ENCODE measurements around the gene RMND5A.
A peak's percentile ranks its signal among the peaks of the same experiment; 100 is the strongest.

The RMND5A gene

GRCh38 chr2:86675511-86676015 is 44.5 kb upstream of the RMND5A start:
- Histone ChIP-seq H3F3A (ENCODE audit: insufficient read depth) (no peaks in the 10 kb centered on the region), H3K9me2 (replicated peaks; ENCODE audit: insufficient read depth, low read length) (no peaks in the 10 kb centered on the region), H2AFZ (ENCODE audit: low read depth, low read length, severe bottlenecking) (peak overlapping the region; percentile 20), H4K20me1 (ENCODE audit: low read depth, low read length) (no peaks in the 10 kb centered on the region), H3K27me3 (ENCODE audit: low read length) (no peaks in the 10 kb centered on the region), H3K27ac (ENCODE audit: low read depth, low read length) (no peak overlapping the region), H3K4me3 (ENCODE audit: insufficient read depth, low read length, poor library complexity, severe bottlenecking) (no peak overlapping the region), H3K79me2 (ENCODE audit: insufficient read depth, low read length) (no peaks in the 10 kb centered on the region), H3K9ac (ENCODE audit: low read length) (no peak overlapping the region), H3K9me3 (ENCODE audit: insufficient read depth, low read length) (no peaks in the 10 kb centered on the region), H3K36me3 (ENCODE audit: low read length) (no peaks in the 10 kb centered on the region), H3K4me2 (ENCODE audit: low read depth, low read length, poor library complexity, severe bottlenecking) (no peak overlapping the region)
- TF ChIP-seq CTCF (IDR thresholded peaks at IDR 0.05; ENCODE audit: insufficient read depth, low read length, poor library complexity, severe bottlenecking) (peak; percentile 28), EZH2phosphoT487 (conservative IDR thresholded peaks at IDR 0.05; ENCODE audit: low read length) (no peak)

GRCh38 chr2:86677816-86678215 is 42.3 kb upstream of the RMND5A start:
- H3K4me2 ChIP-seq (ENCODE audit: low read depth, low read length, poor library complexity, severe bottlenecking): no peak overlapping the region
- H3K9ac ChIP-seq (ENCODE audit: low read length): no peak overlapping the region
- H2AFZ ChIP-seq (ENCODE audit: low read depth, low read length, severe bottlenecking): no peak overlapping the region
- no peaks in the 10 kb centered on the region for H3K79me2 ChIP-seq (ENCODE audit: insufficient read depth, low read length)
- no peaks in the 10 kb centered on the region for H3K9me2 ChIP-seq (replicated peaks; ENCODE audit: insufficient read depth, low read length)
- H3K27ac ChIP-seq (ENCODE audit: low read depth, low read length): no peak overlapping the region
- no peaks in the 10 kb centered on the region for H3K27me3 ChIP-seq (ENCODE audit: low read length)
- no peaks in the 10 kb centered on the region for H3F3A ChIP-seq (ENCODE audit: insufficient read depth)
- no peaks in the 10 kb centered on the region for H3K9me3 ChIP-seq (ENCODE audit: insufficient read depth, low read length)
- no peaks in the 10 kb centered on the region for H4K20me1 ChIP-seq (ENCODE audit: low read depth, low read length)
- TF ChIP-seq CTCF (IDR thresholded peaks at IDR 0.05; ENCODE audit: insufficient read depth, low read length, poor library complexity, severe bottlenecking): no peak
- TF ChIP-seq EZH2phosphoT487 (conservative IDR thresholded peaks at IDR 0.05; ENCODE audit: low read length): no peak
- no peak overlapping the region for H3K4me3 ChIP-seq (ENCODE audit: insufficient read depth, low read length, poor library complexity, severe bottlenecking)
- H3K36me3 ChIP-seq (ENCODE audit: low read length): no peaks in the 10 kb centered on the region

- Histone ChIP-seq H3K9me3 (ENCODE audit: insufficient read depth, low read length) (no peaks in the 10 kb centered on the region), H3K4me3 (ENCODE audit: insufficient read depth, low read length, poor library complexity, severe bottlenecking) (no peak overlapping the region), H3K36me3 (ENCODE audit: low read length) (no peaks in the 10 kb centered on the region; the same call in 1 of the 2 replicates), H3K4me2 (ENCODE audit: low read depth, low read length, poor library complexity, severe bottlenecking) (no peak overlapping the region), H3K27me3 (ENCODE audit: low read length) (no peaks in the 10 kb centered on the region), H4K20me1 (ENCODE audit: low read depth, low read length) (no peaks in the 10 kb centered on the region), H3K9ac (ENCODE audit: low read length) (no peak overlapping the region), H2AFZ (ENCODE audit: low read depth, low read length, severe bottlenecking) (no peak overlapping the region), H3K27ac (ENCODE audit: low read depth, low read length) (no peak overlapping the region), H3K9me2 (replicated peaks; ENCODE audit: insufficient read depth, low read length) (no peaks in the 10 kb centered on the region), H3F3A (ENCODE audit: insufficient read depth) (no peaks in the 10 kb centered on the region), H3K79me2 (ENCODE audit: insufficient read depth, low read length) (no peaks in the 10 kb centered on the region)
- TF ChIP-seq EZH2phosphoT487 (conservative IDR thresholded peaks at IDR 0.05; ENCODE audit: low read length) (no peak), CTCF (IDR thresholded peaks at IDR 0.05; ENCODE audit: insufficient read depth, low read length, poor library complexity, severe bottlenecking) (no peak)
Measured at GRCh38 chr2:86679036-86679435, 41.1 kb upstream of the RMND5A start.

Data from SU-DHL-6 (cell line).